ENCODE results near the gene RPSA.

RPSA gene

DNA sequence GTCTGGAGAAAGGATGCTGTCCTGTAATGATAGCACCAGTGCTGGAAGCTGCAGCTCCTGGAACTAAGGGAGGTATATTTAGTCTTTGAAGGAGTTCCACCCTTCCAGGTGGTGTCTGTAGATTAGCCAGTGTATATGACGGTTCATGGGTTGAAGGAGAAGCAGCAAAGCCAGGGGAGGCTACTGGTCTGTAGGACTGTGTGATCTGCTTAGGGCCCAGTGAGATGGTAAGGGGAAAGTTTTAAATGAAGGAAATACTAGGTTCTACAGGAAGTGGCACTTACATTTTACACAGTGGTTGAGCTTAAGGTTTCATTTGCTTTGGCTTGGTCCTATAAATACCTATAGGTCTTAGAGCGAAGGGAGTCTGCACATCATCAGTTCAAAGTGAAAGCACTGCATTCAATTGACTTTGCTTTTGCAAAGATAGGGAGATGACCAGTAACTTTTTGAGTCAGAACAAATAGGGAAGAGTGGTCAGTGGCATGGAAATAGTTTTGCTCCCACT is 17.7 kb upstream of the RPSA start:
- DNase-seq (ENCODE audit: low read depth), result no peak
- no peak overlapping the region for H3K4me3 ChIP-seq (ENCODE audit: low read depth, low read length)
- TF ChIP-seq, protein P1, sequence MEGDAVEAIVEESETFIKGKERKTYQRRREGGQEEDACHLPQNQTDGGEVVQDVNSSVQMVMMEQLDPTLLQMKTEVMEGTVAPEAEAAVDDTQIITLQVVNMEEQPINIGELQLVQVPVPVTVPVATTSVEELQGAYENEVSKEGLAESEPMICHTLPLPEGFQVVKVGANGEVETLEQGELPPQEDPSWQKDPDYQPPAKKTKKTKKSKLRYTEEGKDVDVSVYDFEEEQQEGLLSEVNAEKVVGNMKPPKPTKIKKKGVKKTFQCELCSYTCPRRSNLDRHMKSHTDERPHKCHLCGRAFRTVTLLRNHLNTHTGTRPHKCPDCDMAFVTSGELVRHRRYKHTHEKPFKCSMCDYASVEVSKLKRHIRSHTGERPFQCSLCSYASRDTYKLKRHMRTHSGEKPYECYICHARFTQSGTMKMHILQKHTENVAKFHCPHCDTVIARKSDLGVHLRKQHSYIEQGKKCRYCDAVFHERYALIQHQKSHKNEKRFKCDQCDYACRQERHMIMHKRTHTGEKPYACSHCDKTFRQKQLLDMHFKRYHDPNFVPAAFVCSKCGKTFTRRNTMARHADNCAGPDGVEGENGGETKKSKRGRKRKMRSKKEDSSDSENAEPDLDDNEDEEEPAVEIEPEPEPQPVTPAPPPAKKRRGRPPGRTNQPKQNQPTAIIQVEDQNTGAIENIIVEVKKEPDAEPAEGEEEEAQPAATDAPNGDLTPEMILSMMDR (conservative IDR thresholded peaks at IDR 0.05; ENCODE audit: low read depth, low read length), result no peak

DNA sequence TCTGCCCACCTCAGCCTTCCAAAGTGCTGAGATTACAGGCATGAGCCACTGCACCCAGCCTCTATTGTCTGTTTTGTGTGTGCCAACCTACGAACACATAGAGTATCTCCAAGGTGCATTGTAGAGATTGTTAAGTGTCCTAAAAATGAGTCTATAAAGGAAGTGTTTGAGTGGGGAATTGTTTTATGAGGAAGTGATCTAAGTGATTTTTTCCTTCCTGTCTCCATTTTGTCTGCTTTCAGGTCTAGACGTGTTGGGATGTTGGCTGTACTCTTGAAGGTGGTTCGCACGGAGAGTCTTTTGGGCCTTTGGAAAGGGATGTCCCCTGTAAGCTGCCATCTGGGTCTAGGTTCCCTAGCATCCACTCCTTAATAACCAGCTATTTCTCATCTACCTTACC is 16.3 kb upstream of the RPSA start:
- H3K4me3 ChIP-seq (ENCODE audit: low read depth, low read length), result no peak overlapping the region
- no peak for DNase-seq (ENCODE audit: low read depth)
- TF ChIP-seq, protein P1 (conservative IDR thresholded peaks at IDR 0.05; ENCODE audit: low read depth, low read length), result no peak

DNA sequence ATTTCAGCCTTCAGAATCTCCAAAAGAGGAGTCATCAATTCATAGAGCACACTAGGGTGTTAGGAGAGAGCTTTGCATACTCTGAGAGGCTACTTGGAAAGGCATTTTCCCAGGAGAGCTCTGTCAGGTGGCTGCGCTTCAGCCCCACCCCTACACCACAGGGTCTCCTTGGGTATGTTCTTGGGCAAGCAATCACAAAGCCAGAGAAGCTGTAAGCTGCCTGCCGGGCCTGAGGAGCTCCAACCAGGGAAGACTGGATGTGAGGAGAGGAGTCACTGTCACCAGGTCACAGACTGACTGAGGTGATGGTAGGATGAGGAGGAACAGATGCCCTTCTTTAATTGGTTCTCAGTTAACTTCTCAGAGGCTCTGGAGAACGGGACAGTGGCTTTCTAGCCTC is 9.8 kb upstream of the RPSA start:
- TF ChIP-seq, protein P1 (conservative IDR thresholded peaks at IDR 0.05; ENCODE audit: low read depth, low read length), result no peak
- no peak overlapping the region for H3K4me3 ChIP-seq (ENCODE audit: low read depth, low read length)
- DNase-seq (ENCODE audit: low read depth), result no peak

DNA sequence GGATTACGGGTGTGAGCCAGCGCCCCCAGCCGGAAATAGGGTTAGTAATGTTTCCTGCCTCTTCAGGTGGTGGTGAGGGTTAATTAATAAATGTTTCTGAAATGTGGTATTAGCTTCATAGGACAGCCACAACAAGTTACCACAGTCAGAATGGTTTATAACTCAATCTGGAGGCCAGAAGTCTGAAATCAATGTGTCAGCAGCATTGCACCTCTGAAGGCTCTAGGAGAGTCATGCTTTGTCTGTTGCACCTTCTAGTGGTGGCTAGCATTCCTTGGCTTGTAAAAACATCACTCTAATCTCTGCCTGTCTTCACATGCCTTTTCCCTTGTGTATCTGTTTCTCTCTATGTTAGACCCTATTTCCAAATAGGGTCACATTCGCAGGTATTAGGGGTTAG is 7.8 kb upstream of the RPSA start:
- H3K4me3 ChIP-seq (ENCODE audit: low read depth, low read length), result no peak overlapping the region
- DNase-seq (ENCODE audit: low read depth), result peak; percentile 10
- TF ChIP-seq, protein P1 (conservative IDR thresholded peaks at IDR 0.05; ENCODE audit: low read depth, low read length), result no peak

DNA sequence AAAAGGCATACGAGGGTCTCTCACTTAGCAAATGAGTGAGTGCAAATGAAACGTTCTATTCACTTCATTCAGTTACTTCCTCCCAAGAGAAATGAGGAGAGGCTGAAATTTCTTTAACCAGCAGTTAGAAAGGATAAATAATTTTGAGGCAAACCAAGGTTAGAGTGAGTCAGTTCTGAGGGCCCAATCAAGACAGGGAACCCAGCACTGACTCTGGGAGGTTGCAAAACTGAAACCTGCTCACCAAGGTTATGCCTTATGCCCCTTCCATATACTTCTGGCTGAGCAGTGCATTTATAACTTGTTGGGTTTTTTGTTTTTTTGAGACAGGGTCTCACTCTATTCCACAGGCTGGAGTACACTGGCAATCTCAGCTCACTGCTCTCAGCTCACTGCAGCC is 4.5 kb upstream of the RPSA start:
- no peak overlapping the region for H3K4me3 ChIP-seq (ENCODE audit: low read depth, low read length)
- TF ChIP-seq, protein P1 (conservative IDR thresholded peaks at IDR 0.05; ENCODE audit: low read depth, low read length), result no peak
- peak; percentile 25 for DNase-seq (ENCODE audit: low read depth)

DNA sequence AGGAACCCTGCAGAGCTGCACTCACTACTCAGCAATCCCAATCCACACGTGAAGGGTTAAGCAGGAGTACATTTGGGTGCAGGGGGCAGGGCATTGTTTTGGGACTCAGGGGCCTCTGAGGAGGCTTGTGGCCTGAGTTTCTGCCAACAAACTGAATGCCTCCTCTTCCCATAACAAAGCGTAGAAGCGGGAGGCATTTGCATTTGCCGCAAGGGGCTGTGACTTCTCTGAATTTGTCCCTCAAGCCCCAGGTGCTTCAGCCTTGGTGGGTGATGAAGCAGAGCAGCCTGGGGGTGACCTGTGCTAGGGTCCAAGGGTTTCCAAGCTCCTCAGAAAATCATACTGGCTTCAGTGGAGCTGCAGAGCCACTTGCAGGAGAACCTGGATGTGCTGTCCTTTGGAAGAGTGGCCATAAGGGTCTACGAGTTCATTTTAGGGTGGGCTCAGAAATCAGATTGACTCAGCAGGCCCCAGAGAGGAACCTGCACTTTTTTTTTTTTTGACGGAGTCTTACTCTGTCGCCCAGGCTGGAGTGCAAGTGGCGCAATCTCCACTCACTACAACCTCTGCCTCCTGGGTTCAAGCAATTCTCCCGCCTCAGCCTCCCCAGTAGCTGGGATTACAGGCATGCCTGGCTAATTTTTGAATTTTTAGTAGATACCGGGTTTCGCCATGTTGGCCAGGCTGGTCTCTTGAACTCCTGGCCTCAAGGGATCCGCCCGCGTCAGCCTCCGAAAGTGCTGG is 1.4 kb upstream of the RPSA start:
- TF ChIP-seq, protein P1 (conservative IDR thresholded peaks at IDR 0.05; ENCODE audit: low read depth, low read length), result no peak
- H3K4me3 ChIP-seq (ENCODE audit: low read depth, low read length), result no peak overlapping the region
- no peak for DNase-seq (ENCODE audit: low read depth)
